ENCODE data around the gene SLC7A6OS.

Gene SLC7A6OS

GRCh38 chr16:68335175-68335574 is 24.4 kb upstream of the SLC7A6OS start:
- no peak overlapping the region for H3K4me3 ChIP-seq (ENCODE audit: low read length)
- H3K27me3 ChIP-seq (ENCODE audit: insufficient read depth, low read length), result no peaks in the 10 kb centered on the region
- no peaks in the 10 kb centered on the region for H3K9me3 ChIP-seq (ENCODE audit: low read length)
- peaks cover 58% of the 10 kb centered on the region for H3K36me3 ChIP-seq (ENCODE audit: insufficient read depth, low read length)
- no peaks in the 10 kb centered on the region for H3K4me1 ChIP-seq (ENCODE audit: insufficient read depth, low read length)
- H2AFZ ChIP-seq (ENCODE audit: low read depth, low read length), result no peak overlapping the region

GRCh38 chr16:68332411-68333121 is 21.8 kb upstream of the SLC7A6OS start:
- Histone ChIP-seq H2AFZ (ENCODE audit: low read depth, low read length) (no peak overlapping the region), H3K27me3 (ENCODE audit: insufficient read depth, low read length) (no peaks in the 10 kb centered on the region), H3K36me3 (ENCODE audit: insufficient read depth, low read length) (peaks cover 42% of the 10 kb centered on the region), H3K4me3 (ENCODE audit: low read length) (no peak overlapping the region), H3K9me3 (ENCODE audit: low read length) (no peaks in the 10 kb centered on the region), H3K4me1 (ENCODE audit: insufficient read depth, low read length) (no peaks in the 10 kb centered on the region)

- Histone ChIP-seq H3K36me3 (ENCODE audit: insufficient read depth, low read length) (peaks cover 40% of the 10 kb centered on the region), H3K4me1 (ENCODE audit: insufficient read depth, low read length) (no peaks in the 10 kb centered on the region), H3K4me3 (ENCODE audit: low read length) (no peak overlapping the region), H3K9me3 (ENCODE audit: low read length) (no peaks in the 10 kb centered on the region), H2AFZ (ENCODE audit: low read depth, low read length) (no peak overlapping the region), H3K27me3 (ENCODE audit: insufficient read depth, low read length) (no peaks in the 10 kb centered on the region)
These were observed 21.2 kb upstream of the SLC7A6OS start for GRCh38 chr16:68331879-68332410.

GRCh38 chr16:68328860-68329390 is 18.2 kb upstream of the SLC7A6OS start:
- H3K27me3 ChIP-seq (ENCODE audit: insufficient read depth, low read length), result no peaks in the 10 kb centered on the region
- H3K9me3 ChIP-seq (ENCODE audit: low read length), result no peaks in the 10 kb centered on the region
- H2AFZ ChIP-seq (ENCODE audit: low read depth, low read length), result no peak overlapping the region
- H3K4me3 ChIP-seq (ENCODE audit: low read length), result no peak overlapping the region
- H3K36me3 ChIP-seq (ENCODE audit: insufficient read depth, low read length), result peaks cover 49% of the 10 kb centered on the region
- no peaks in the 10 kb centered on the region for H3K4me1 ChIP-seq (ENCODE audit: insufficient read depth, low read length)

GRCh38 chr16:68328151-68328859 is 17.6 kb upstream of the SLC7A6OS start:
- no peaks in the 10 kb centered on the region for H3K27me3 ChIP-seq (ENCODE audit: insufficient read depth, low read length)
- H2AFZ ChIP-seq (ENCODE audit: low read depth, low read length), result no peak overlapping the region
- H3K4me1 ChIP-seq (ENCODE audit: insufficient read depth, low read length), result no peaks in the 10 kb centered on the region
- H3K4me3 ChIP-seq (ENCODE audit: low read length), result no peak overlapping the region
- peaks cover 51% of the 10 kb centered on the region for H3K36me3 ChIP-seq (ENCODE audit: insufficient read depth, low read length)
- no peaks in the 10 kb centered on the region for H3K9me3 ChIP-seq (ENCODE audit: low read length)

GRCh38 chr16:68324780-68325357 is 14.1 kb upstream of the SLC7A6OS start:
- no peak overlapping the region for H2AFZ ChIP-seq (ENCODE audit: low read depth, low read length)
- no peaks in the 10 kb centered on the region for H3K4me1 ChIP-seq (ENCODE audit: insufficient read depth, low read length)
- no peaks in the 10 kb centered on the region for H3K27me3 ChIP-seq (ENCODE audit: insufficient read depth, low read length)
- peaks cover 53% of the 10 kb centered on the region for H3K36me3 ChIP-seq (ENCODE audit: insufficient read depth, low read length)
- H3K4me3 ChIP-seq (ENCODE audit: low read length), result no peak overlapping the region
- H3K9me3 ChIP-seq (ENCODE audit: low read length), result no peaks in the 10 kb centered on the region

- H3K27me3 ChIP-seq (ENCODE audit: insufficient read depth, low read length), result no peaks in the 10 kb centered on the region
- H3K36me3 ChIP-seq (ENCODE audit: insufficient read depth, low read length), result peaks cover 53% of the 10 kb centered on the region
- H3K9me3 ChIP-seq (ENCODE audit: low read length), result no peaks in the 10 kb centered on the region
- H3K4me3 ChIP-seq (ENCODE audit: low read length), result no peak overlapping the region
- no peak overlapping the region for H2AFZ ChIP-seq (ENCODE audit: low read depth, low read length)
- H3K4me1 ChIP-seq (ENCODE audit: insufficient read depth, low read length), result no peaks in the 10 kb centered on the region
These were observed 13.6 kb upstream of the SLC7A6OS start for GRCh38 chr16:68324336-68324735.

- H3K4me3 ChIP-seq (ENCODE audit: low read length), result no peak overlapping the region
- peaks cover 63% of the 10 kb centered on the region for H3K36me3 ChIP-seq (ENCODE audit: insufficient read depth, low read length)
These were observed 8.6 kb upstream of the SLC7A6OS start for GRCh38 chr16:68319185-68319908.

GRCh38 chr16:68313116-68313515 is 2.4 kb upstream of the SLC7A6OS start:
- H3K9me3 ChIP-seq (ENCODE audit: low read length), result no peaks in the 10 kb centered on the region
- H2AFZ ChIP-seq (ENCODE audit: low read depth, low read length), result no peak overlapping the region
- H3K4me3 ChIP-seq (ENCODE audit: low read length), result no peak overlapping the region
- peaks cover 34% of the 10 kb centered on the region for H3K36me3 ChIP-seq (ENCODE audit: insufficient read depth, low read length)
- no peaks in the 10 kb centered on the region for H3K27me3 ChIP-seq (ENCODE audit: insufficient read depth, low read length)
- H3K4me1 ChIP-seq (ENCODE audit: insufficient read depth, low read length), result peaks cover 22% of the 10 kb centered on the region

More at GRCh38 chr16:68319185-68319908, 8.6 kb upstream of the SLC7A6OS start:
- no peaks in the 10 kb centered on the region for H3K9me3 ChIP-seq (ENCODE audit: low read length)
- no peaks in the 10 kb centered on the region for H3K4me1 ChIP-seq (ENCODE audit: insufficient read depth, low read length)
- H2AFZ ChIP-seq (ENCODE audit: low read depth, low read length), result no peak overlapping the region
- no peaks in the 10 kb centered on the region for H3K27me3 ChIP-seq (ENCODE audit: insufficient read depth, low read length)

- peaks cover 22% of the 10 kb centered on the region for H3K4me1 ChIP-seq (ENCODE audit: insufficient read depth, low read length)
- peak overlapping the region; percentile 86 for H3K4me3 ChIP-seq (ENCODE audit: low read length)
- H2AFZ ChIP-seq (ENCODE audit: low read depth, low read length), result peak overlapping the region; percentile 72
- no peaks in the 10 kb centered on the region for H3K27me3 ChIP-seq (ENCODE audit: insufficient read depth, low read length)
- H3K9me3 ChIP-seq (ENCODE audit: low read length), result no peaks in the 10 kb centered on the region
- H3K36me3 ChIP-seq (ENCODE audit: insufficient read depth, low read length), result peaks cover 32% of the 10 kb centered on the region
These were observed 341 bp downstream of the SLC7A6OS start for GRCh38 chr16:68310437-68310773.

GRCh38 chr16:68309799-68310198 is 947 bp downstream of the SLC7A6OS start:
- H2AFZ ChIP-seq (ENCODE audit: low read depth, low read length), result no peak overlapping the region
- peak overlapping the region; percentile 86 for H3K4me3 ChIP-seq (ENCODE audit: low read length)
- peaks cover 22% of the 10 kb centered on the region for H3K4me1 ChIP-seq (ENCODE audit: insufficient read depth, low read length)
- peaks cover 32% of the 10 kb centered on the region for H3K36me3 ChIP-seq (ENCODE audit: insufficient read depth, low read length)
- H3K9me3 ChIP-seq (ENCODE audit: low read length), result no peaks in the 10 kb centered on the region
- H3K27me3 ChIP-seq (ENCODE audit: insufficient read depth, low read length), result no peaks in the 10 kb centered on the region

GRCh38 chr16:68306633-68307032 is 4.1 kb downstream of the SLC7A6OS start:
- Histone ChIP-seq H3K36me3 (ENCODE audit: insufficient read depth, low read length) (peaks cover 45% of the 10 kb centered on the region), H3K4me3 (ENCODE audit: low read length) (no peak overlapping the region), H3K27me3 (ENCODE audit: insufficient read depth, low read length) (no peaks in the 10 kb centered on the region), H3K4me1 (ENCODE audit: insufficient read depth, low read length) (peaks cover 14% of the 10 kb centered on the region), H3K9me3 (ENCODE audit: low read length) (no peaks in the 10 kb centered on the region), H2AFZ (ENCODE audit: low read depth, low read length) (no peak overlapping the region)
